Raji (cell line): Measurements from ENCODE around the gene PLEKHH2.

Experiments
- POLR2A ChIP-seq: IDR thresholded peaks from 2 replicates; pipeline ENCODE4 v1.6.1; 2011; ENCODE audit warnings: low read depth, low read length, control low read depth; ENCODE audit not compliant: insufficient read depth

The PLEKHH2 gene

DNA sequence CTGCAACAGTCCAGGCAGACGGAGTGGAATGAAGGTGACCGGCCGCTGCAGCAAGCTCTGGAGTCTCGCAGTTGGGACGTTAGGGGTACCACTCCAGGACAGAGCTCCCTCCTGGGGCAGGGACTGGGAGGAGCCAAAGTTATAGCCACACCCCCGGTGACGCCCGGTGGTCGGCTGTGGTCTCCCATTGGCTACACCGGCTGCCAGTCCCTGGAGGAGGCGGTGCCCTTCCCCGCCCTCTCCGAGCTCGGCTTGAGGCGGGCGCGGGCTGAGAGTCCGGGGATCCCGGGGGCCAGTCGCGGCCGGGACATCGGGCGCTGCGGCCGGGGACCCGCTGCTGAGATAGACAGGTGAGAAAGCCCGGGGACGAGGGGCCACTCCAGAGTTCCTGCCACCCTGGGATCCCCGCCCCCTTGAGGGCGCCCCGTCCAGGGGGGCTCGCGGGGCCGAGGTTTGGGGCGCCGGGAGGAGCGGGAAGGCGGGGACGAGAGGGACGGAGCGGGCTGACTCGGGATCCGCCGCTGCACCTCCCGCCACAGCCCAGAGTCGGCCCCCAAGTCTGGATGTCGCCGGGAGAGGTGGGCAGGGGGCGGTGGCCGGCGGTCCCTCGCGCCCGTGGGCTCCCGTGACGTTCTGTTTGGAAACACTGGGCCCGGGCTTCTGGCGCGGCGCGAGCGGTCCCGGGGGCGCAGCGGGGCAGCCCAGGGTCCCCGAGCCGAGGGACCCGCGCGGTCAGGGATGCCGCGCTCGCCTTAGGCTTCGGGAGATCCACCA, at the start of gene PLEKHH2:
Gene PLEKHH2 (plus strand): TSS at position 231 of the 774 bp plus-strand sequence. CDS start 7,414 bp downstream, outside the sequence.
- peak; percentile 54 for TF ChIP-seq POLR2A

DNA sequence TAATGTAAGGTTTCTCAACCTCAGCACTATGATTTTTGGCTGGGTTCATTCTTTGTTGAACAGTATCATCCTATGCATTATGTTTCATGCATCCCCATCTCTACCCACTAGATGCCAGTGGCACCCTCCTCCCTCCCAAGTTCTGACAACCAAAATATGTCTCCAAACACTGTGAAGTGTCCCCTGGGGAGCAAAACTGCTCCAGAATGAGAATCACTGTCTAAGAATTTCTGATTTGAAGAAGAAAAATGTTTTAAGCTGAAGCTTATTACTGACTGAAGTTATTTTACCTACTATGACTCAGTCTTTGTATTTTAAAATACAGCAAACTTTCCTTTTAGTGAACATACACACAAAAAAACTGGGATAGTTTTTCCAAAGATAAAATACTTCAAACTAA, 44.6 kb upstream of the PLEKHH2 start:
- no peak for TF ChIP-seq POLR2A

DNA sequence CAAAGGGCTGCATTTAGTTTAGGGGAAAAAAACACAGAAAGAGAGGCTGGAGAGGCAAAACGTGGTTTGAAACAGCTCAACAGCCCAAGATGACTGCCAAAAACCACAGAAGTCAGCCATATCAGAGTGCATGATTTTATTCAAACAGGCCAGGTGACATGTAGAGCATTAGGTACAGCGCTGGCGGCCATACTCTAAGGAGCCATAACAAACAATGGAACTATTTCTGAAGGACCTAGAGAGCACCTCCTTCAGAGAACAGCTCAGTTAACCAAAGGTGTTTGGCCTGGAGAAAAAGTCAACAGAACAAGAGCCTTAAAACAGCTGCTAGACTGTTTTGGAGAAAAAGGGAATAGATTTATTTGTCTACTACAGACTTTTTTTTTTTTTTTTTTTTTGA, 43.8 kb upstream of the PLEKHH2 start:
- no peak for TF ChIP-seq POLR2A

DNA sequence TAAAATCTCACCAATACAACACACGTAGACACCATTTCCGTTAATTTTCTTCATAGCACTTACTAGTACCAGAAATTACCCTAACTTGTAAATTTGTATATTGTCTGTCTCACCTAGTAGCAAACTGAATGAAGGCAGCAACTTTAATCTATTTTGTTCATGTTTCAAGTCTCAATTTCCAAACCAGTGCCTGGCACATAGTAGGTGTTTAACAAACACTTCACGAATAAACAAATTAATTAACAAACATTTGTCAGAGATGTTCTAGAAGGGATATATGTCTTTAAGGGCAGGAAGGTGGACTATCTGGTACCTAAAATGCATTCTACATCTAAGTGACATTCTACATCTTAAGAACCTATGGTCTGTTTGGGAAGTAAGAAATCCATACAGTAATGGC, 42.2 kb upstream of the PLEKHH2 start:
- TF ChIP-seq POLR2A = no peak

DNA sequence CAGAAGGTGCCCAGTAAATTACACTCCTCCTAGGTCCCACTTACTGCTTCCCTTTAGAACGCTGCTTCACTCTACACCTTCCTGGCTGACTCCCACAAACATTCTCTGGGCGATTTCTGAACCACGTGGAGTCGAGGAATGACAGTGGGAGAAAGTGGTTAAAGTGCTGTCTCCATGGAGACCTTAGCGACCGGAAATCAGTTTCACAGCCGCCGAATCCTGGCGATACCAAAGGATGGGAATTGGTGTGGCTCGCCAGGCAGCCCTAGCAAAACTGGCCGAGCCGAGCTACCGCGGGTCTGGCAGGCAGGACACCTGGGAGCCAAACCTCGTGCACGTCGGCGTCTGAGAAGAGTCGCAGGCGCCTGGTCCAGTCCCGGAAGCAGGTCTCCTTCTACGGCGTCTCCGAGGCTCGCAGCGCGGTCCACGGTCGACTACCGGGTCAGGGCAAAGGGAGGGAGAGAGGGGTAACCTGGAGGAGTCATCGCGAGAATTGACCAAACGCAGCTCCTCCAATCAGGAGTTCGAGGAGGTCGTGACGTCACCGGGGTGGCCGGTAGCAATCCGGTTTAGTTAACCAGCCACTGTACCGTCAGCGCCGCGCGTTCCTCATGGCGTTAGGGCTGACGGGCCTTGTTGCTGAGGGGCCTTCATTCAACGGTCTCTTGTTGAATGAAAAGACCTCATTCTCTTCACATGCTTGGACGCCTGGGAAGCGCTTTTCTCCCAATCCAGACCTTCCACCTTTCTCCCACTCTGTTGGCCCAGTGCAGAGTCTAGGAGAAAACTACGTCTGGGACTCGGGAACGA, 41.3 kb upstream of the PLEKHH2 start, which contains the start of gene THADA:
Gene THADA (minus strand): TSS at position 436 of the 810 bp plus-strand sequence. CDS start 3,646 bp downstream, outside the sequence.
- peak; percentile 100 for TF ChIP-seq POLR2A

DNA sequence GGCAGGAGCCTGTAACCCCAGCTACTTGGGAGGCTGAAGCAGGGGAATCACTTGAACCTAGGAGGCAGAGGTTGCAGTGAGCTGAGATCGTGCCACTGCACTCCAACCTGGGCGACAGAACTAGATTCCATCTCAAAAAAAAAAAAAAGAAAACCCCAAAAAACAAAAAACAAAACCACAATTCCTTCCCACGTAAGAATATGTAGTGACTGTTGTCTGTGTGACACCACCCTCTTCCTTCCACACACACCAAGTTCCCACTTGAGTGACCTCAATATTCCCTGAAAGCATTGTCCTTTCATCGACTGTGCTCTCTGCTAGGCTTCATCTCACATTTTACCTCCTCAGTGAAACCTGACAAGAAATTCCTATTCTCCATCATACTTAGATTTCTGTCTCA, 32.4 kb upstream of the PLEKHH2 start:
- TF ChIP-seq POLR2A = no peak

DNA sequence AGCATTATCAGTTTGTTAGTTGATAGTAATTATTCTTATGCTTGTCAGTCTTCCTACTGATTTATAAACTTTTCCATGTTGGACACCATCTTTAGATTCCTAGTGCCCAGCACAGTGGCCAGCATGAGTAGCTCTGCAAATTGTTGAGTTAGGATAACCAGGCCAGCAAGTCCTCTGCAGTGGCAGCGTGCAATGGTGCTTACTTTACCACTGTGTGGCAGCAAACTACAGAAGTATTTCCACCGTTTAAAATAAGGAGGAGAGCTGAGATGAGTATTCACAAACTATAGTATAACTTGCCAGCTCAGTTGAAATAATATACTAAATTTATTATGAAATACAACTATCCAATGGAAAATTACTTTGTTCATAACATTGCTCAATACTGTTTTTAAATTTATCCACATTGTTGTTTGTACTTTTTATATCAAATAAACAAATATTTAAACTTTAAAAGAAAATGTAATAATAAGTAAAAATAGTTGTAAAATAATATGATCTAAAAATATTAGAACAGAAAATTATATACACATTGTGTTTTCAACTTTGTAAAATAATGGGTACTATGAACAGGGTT, 31.9 kb upstream of the PLEKHH2 start:
- no peak for TF ChIP-seq POLR2A

DNA sequence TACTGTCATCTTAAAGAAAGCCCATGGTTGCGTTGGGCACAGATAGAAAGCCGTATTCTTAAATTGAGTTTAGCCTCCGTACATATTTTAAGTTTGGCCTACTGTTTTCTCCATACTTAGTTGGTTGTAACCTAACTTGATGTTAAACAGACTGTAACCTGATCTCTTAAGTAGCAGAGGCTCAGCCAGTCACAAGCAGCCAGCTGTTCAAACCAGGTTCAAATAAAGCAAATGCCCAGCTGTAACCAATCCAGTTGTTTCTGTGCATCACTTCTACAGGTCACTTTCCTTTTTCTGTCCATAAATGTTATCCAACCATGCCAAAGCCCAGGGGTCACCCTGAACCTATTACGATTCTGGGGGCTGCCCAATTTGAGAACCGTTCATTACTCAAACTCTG, 31.2 kb upstream of the PLEKHH2 start:
- no peak for TF ChIP-seq POLR2A

DNA sequence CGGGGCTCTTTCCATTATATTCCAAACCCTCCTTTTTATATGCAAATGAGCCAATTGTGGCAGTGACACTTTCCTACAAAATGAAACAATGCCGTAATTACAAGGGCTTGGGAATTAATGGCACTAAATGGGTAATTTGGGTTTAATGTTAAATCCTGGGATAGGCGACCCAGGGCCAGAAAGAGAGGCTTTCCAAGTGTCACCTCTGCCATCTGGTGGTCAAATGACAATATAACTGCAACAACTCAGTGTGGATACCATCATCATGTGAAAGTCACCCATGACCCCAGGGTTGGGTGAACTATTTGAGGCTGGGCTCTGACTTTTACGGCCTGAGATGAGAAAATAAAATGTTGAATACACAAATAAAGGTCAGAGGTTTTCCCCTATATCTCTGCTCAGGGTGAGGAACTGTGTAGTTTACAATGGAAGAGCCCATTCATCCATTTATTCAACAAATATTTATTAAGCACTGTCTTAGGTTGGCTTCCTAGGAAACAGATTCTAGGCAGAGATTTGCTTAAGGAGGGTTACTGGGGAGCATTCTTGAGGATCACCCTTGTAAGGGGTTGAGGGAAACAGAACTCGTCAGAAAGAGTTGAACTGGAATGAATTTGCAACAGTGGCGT, 27.7 kb upstream of the PLEKHH2 start:
- TF ChIP-seq POLR2A = no peak

DNA sequence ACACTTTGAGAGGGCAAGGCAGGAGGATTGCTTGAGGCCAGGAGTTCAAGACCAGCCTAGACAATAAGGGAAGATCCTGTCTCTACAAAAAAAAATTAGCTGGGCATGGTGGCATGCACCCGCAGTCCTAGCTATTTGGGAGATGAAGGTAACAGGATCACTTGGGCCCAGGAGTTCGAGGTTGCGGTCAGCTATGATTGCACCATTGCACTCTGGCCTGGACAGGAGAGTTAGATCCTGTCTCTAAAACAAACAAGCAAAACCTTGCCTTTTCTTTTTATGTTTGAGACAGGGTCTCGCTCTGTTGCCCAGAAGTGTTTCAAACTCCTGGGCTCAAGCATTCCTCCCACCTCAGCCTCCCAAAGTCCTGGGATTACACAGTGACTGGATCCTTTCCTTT, 26.7 kb upstream of the PLEKHH2 start:
- no peak for TF ChIP-seq POLR2A

DNA sequence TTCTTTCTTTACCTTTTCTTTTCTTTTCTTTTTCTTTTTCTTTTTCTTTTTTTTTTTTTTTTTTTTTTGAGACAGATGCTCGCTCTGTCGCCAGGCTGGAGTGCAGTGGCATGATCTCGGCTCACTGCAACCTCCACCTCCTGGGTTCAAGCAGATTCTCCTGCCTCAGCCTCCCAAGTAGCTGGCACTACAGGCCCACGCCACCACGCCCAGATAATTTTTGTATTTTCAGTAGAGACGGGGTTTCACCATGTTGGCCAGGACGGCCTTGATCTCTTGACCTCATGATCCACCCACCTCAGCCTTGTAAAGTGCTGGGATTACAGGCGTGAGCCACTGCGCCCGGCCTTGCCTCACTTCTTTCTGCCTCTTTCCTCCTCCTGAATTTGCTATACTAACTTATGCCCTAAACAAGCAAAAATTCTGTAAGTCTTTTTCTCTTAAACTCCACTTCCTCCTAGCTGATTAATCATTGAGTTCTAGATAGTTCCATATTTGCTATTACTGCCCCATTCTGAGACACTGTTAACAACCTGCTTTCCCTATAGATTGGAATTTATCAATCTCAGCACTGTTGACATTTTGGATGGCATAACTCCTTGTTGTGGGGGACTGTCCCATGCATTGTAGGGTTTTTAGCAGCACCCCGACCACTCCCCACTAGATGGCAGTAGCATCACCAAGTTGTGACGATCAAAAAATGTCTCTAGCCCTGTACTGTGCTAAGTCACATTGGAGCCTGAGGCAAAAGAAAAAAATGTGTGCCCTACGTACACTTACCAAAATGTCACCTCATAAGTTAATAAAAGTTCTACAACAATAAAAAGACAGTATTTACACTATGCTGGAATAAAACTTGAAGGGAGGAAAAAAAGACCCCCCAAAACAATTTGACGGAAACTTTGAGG, 24.8 kb upstream of the PLEKHH2 start:
- no peak for TF ChIP-seq POLR2A

DNA sequence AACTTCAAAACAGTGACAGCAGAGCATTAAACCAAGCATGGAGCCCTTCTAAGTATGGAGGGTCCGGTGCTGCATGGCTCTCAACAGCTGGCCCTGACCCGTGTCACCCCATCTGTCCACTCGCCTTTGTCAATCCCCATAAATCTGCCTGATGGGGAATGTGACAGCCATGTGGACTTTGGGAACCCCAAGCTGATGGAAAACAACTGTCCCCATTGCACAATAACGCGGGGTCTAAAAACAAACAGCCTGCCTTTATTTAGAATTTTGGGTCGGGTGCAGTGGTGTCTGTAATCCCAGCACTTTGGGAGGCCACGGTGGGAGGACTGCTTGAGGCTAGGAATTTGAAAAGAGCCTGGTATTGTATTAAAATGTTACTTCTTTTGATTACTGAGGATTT, 24.1 kb upstream of the PLEKHH2 start:
- TF ChIP-seq POLR2A = no peak

DNA sequence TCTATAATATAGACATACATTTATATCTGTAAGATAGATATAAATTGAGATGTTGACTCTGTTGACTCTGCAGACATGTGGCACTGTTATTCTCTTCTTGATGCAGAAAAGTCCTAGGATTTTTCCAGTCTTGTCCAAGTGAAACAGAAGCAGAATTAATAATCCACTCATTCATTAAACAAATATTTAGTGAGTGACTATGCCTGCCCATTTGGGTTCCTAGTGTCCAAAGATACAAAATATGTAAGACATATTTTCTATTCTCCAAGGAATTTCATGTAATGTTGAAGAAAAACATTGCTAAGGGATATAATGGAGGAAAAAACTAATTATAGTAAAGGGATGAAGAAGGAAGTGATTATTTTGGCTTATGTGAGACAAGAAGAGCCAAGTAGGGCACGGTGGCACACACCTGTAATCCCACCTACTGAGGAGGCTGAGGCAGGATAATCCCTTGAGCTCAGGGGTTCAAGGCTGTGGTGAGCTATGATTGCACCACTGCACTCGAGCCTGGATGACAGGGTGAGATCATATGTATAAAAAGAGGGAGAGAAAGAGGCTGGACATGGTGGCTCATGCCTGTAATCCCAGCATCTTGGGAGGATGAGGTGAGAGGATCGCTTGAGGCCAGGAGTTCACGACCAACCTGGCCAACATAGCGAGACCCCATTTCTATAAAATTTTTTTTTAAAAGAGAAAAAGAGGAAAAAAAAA, 19.9 kb upstream of the PLEKHH2 start:
- no peak for TF ChIP-seq POLR2A

DNA sequence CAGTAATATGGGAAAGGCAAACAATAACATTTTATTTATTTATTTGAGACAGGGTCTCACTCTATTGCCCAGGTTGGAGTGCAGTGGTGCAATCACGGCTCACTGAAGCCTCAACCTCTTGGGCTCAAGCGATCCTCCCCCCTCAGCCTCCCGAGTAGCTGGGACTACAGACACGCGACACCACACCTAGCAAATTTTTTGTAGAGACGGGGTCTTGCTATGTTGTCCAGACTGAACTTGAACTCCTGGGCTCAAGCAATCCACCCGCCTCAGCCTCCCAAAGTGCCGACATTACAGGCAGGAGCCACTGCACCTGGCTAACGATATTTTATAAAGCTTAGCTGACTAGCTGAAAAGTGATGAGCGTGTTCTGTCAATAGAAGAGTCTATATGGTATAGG, 17.5 kb upstream of the PLEKHH2 start:
- TF ChIP-seq POLR2A = no peak
